RWPE2 (cell line): ENCODE results near the gene NPS.

Source experiments
- ATAC-seq: fragments of 200-7000 bp; cut with Tn5 transposase; 3 replicates; pipeline ENCODE4 v1.9.1; 2021; ENCODE audit warnings: low read depth
- DNase-seq: peaks from one replicate; pipeline ENCODE4 v3.0.0-alpha.2; 2020; ENCODE audit warnings: low spot score
- H3K27ac ChIP-seq: fragments of 450-650 bp; 2 replicates; pipeline ENCODE4 v1.5.1; 2017; ENCODE audit warnings: mild to moderate bottlenecking; ENCODE audit not compliant: poor library complexity, severe bottlenecking
- H3K27me3 ChIP-seq: fragments of 250-450 bp; sonication (Bioruptor Pico); 2 replicates; pipeline ENCODE4 v1.5.1; 2021; ENCODE audit warnings: mild to moderate bottlenecking, moderate library complexity; ENCODE audit not compliant: insufficient read depth, poor library complexity, severe bottlenecking
- H3K36me3 ChIP-seq: fragments of 250-450 bp; sonication (Bioruptor Pico); 2 replicates; pipeline ENCODE4 v1.5.1; 2020; ENCODE audit warnings: low read depth, mild to moderate bottlenecking, moderate library complexity
- H3K4me1 ChIP-seq: fragments of 250-450 bp; sonication (Bioruptor Pico); 2 replicates; pipeline ENCODE4 v1.5.1; 2021; ENCODE audit warnings: mild to moderate bottlenecking, moderate library complexity; ENCODE audit not compliant: insufficient read depth, poor library complexity, severe bottlenecking
- H3K4me3 ChIP-seq: fragments of 250-450 bp; sonication (Bioruptor Pico); 2 replicates; pipeline ENCODE4 v1.5.1; 2021; ENCODE audit warnings: mild to moderate bottlenecking, moderate library complexity; ENCODE audit not compliant: severe bottlenecking
- H3K9me3 ChIP-seq: fragments of 250-450 bp; sonication (Bioruptor Pico); 2 replicates; pipeline ENCODE4 v1.5.1; 2021; ENCODE audit warnings: mild to moderate bottlenecking, moderate library complexity; ENCODE audit not compliant: severe bottlenecking
- CTCF ChIP-seq: fragments of 450-650 bp; IDR thresholded peaks from one replicate; pipeline ENCODE4 v1.5.1; 2017; ENCODE audit warnings: mild to moderate bottlenecking, moderate library complexity; ENCODE audit not compliant: poor library complexity, severe bottlenecking

The NPS gene

DNA sequence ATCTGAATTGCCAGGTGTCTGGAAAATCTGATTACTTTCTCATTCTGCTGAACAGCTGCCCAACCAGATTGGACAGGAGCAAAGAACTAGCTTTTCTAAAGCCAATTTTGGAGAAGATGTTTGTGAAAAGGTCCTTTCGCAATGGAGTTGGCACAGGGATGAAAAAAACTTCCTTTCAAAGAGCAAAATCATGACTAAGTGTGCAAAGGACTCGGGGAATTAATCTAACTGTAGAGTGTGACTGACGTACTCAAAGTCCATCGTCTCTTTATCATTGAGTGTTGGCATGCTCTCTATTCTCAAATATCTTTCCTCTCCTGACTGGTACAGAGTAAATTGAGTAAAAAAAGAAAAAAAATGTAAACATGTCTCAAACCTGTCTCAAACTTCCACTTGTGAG lies 3.3 kb downstream of the NPS start:
- Histone ChIP-seq H3K36me3 (no peaks in the 10 kb centered on the region), H3K4me1 (no peaks in the 10 kb centered on the region), H3K9me3 (no peaks in the 10 kb centered on the region), H3K27me3 (no peaks in the 10 kb centered on the region), H3K27ac (no peak overlapping the region), H3K4me3 (no peak overlapping the region)
- DNase-seq: no peak
- no peak for TF ChIP-seq CTCF
- no peak for ATAC-seq

GRCh38 chr10:127553417-127553816 lies 4.3 kb downstream of the NPS start:
- DNase-seq (no peak), ATAC-seq (no peak)
- Histone ChIP-seq H3K27ac (no peak overlapping the region), H3K4me1 (no peaks in the 10 kb centered on the region), H3K4me3 (no peak overlapping the region), H3K9me3 (no peaks in the 10 kb centered on the region), H3K27me3 (no peaks in the 10 kb centered on the region), H3K36me3 (no peaks in the 10 kb centered on the region)
- no peak for TF ChIP-seq CTCF

DNA sequence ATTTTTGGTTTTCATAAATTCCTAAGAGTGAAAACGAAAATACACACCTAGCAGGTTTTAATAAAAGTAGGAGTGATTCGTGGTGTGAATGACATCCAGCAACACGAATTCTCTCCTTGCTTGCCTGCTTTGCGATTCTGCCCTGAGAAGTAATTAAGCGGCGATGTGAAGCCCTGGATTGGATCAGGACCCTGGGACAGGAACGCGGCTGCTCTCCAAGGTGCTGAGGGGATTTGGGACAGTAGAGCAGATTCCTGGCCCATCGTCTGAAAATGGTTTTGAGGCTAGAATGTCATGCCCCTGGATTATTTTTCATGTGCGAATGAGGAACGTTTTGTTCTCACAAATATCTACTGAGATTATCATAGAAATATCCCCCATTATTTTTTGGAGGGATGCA lies 7.8 kb downstream of the NPS start:
- H3K27ac ChIP-seq: no peak overlapping the region
- H3K36me3 ChIP-seq: no peaks in the 10 kb centered on the region
- H3K9me3 ChIP-seq: no peaks in the 10 kb centered on the region
- TF ChIP-seq CTCF: no peak
- no peaks in the 10 kb centered on the region for H3K27me3 ChIP-seq
- ATAC-seq (peak; percentile 42; the same call in 1 of the 3 replicates), DNase-seq (no peak)
- H3K4me1 ChIP-seq: no peaks in the 10 kb centered on the region
- H3K4me3 ChIP-seq: no peak overlapping the region

- TF ChIP-seq CTCF: no peak
- Histone ChIP-seq H3K27ac (no peak overlapping the region), H3K4me1 (no peaks in the 10 kb centered on the region), H3K36me3 (no peaks in the 10 kb centered on the region), H3K27me3 (no peaks in the 10 kb centered on the region), H3K4me3 (no peak overlapping the region), H3K9me3 (no peaks in the 10 kb centered on the region)
- ATAC-seq (no peak), DNase-seq (no peak)
Measured at GRCh38 chr10:127561647-127562046, 12.5 kb downstream of the NPS start.

DNA sequence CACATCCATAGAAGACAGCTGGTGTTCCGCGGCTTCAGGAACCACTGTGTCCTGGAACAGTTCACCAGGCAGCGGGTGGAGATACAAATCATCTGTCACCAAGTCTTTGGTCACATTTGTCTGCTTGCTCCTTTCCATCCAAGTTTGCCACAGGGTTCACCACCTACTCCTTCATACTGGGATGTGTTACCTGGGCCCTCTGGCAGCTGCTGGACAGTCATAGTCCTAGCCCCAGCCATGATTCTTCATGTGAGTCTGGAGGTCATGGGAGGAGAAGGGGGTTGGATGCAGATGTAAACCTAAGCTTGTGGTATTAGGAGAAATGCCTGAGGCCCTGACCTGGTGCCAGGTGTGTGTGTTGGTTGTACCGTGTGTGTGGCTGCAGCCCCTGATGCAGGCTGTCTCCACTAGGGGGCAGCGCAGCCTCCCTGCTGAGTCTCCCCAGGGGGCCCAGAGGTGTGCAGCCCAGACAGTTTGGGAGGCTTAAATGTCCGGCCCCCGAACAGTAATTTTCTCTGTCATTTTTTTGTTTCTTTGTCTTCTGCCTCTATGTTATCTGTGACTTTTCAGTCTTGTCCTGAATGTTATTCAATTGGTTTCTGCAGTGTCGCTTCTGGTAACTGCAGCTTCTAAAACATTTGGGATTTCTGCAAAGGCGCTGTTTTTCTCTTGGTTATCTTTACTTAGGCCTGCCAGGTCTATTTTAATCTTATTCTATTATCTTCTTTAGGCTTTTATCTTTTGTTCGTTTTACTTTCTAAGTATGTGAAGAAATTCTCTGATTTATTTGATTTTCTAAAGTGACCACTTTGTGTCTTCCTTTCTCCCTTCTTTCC lies 14.8 kb downstream of the NPS start:
- Histone ChIP-seq H3K4me3 (no peak overlapping the region), H3K9me3 (no peaks in the 10 kb centered on the region), H3K27me3 (peaks cover 3% of the 10 kb centered on the region), H3K36me3 (no peaks in the 10 kb centered on the region), H3K4me1 (no peaks in the 10 kb centered on the region), H3K27ac (no peak overlapping the region)
- DNase-seq (no peak), ATAC-seq (no peak)
- peak; percentile 49 for TF ChIP-seq CTCF
